GM12878 (cell line): ENCODE results near the gene DPPA5. TPM values are rescaled to one million over a fixed set of nuclear protein-coding genes. Genes with fewer than 3 reads are reported as not detected.

Experiments used
- ATAC-seq: fragments of 200-7000 bp; cut with Tn5 transposase; 3 replicates; pipeline ENCODE4 v1.9.1; 2020; ENCODE audit warnings: mild to moderate bottlenecking, moderate library complexity
- BruUV-seq: library from RNA; stranded (reverse); fragments of 400-500 nt; replicated peaks from 2 replicates; lab custom pipeline; 2021; lab: Mats Ljungman, UMichigan
- CTCF ChIA-PET: fragments of 300-600 bp; sonication (Branson Sonifier 250); formaldehyde crosslinking; extraction: SDS; loops from one replicate; lab custom pipeline; 2021; ENCODE audit warnings: inconsistent platforms; lab: Yijun Ruan, JAX
- POLR2A ChIA-PET: fragments of 350-600 bp; formaldehyde crosslinking; extraction: SDS; loops from one replicate; lab custom pipeline; 2021; ENCODE audit warnings: inconsistent platforms; lab: Charles Lee
- RAD21 ChIA-PET: fragments of 300-600 bp; sonication (Branson Sonifier 250); formaldehyde crosslinking; loops from one replicate; lab custom pipeline; 2023; ENCODE audit warnings: antibody characterized with exemption; ENCODE audit not compliant: unreplicated experiment; lab: Charles Lee
- SMC1A ChIA-PET: fragments of 300-600 bp; sonication (Branson Sonifier 250); formaldehyde crosslinking; loops from one replicate; lab custom pipeline; 2023; ENCODE audit not compliant: unreplicated experiment, uncharacterized antibody; lab: Charles Lee
- DNase-seq: peaks from one replicate; pipeline ENCODE4 v3.0.0-alpha.2; 2011; ENCODE audit warnings: low read depth, low spot score
- FAIRE-seq: peaks from 3 replicates; lab custom pipeline; 2011; peaks lifted over from hg19 to GRCh38; lab: Jason Lieb, UNC
- H2AFZ ChIP-seq: 2 replicates; pipeline ENCODE4 v1.6.0; 2011; ENCODE audit warnings: low read depth, low read length, control low read depth; ENCODE audit not compliant: control insufficient read depth
- H3K27ac ChIP-seq: 2 replicates; pipeline ENCODE4 v1.5.1; 2011; ENCODE audit warnings: control low read depth; ENCODE audit not compliant: control insufficient read depth, insufficient read depth
- H3K27me3 ChIP-seq, 2 experiments: replicated peaks in 1 of 2; 2 replicates each; pipeline versions ENCODE4 v1.6.0 to v1.6.1; 2011; ENCODE audit warnings: low read length in 1 of 2; ENCODE audit not compliant: control insufficient read depth in 2 of 2, insufficient read depth in 2 of 2
- H3K36me3 ChIP-seq, 2 experiments: 2 replicates each; pipeline ENCODE4 v1.5.1; 2011; ENCODE audit warnings: low read length in 1 of 2; ENCODE audit not compliant: control insufficient read depth in 2 of 2, insufficient read depth in 2 of 2
- H3K4me1 ChIP-seq: 2 replicates; pipeline ENCODE4 v1.6.1; 2011; ENCODE audit warnings: mild to moderate bottlenecking, low read length, moderate library complexity, mixed read lengths; ENCODE audit not compliant: control insufficient read depth, insufficient read depth
- H3K4me2 ChIP-seq: 2 replicates; pipeline ENCODE4 v1.6.0; 2011; ENCODE audit warnings: control low read depth; ENCODE audit not compliant: control insufficient read depth, insufficient read depth
- H3K4me3 ChIP-seq: fragments of 200-600 bp; sonication (generic); 2 replicates; pipeline ENCODE4 v1.5.1; 2016
- H3K79me2 ChIP-seq: 2 replicates; pipeline ENCODE4 v1.6.0; 2011; ENCODE audit warnings: low read length; ENCODE audit not compliant: control insufficient read depth, insufficient read depth
- H3K9ac ChIP-seq: 2 replicates; pipeline ENCODE4 v1.8.0; 2011; ENCODE audit warnings: low read length, control low read depth, mixed read lengths; ENCODE audit not compliant: control insufficient read depth, insufficient read depth
- H3K9me3 ChIP-seq: replicated peaks from 3 replicates; pipeline ENCODE4 v1.5.1; 2011; ENCODE audit warnings: mild to moderate bottlenecking, low read length; ENCODE audit not compliant: control insufficient read depth, insufficient read depth
- H4K20me1 ChIP-seq: 2 replicates; pipeline ENCODE4 v1.6.0; 2011; ENCODE audit not compliant: control insufficient read depth, insufficient read depth
- CHD1 ChIP-seq: IDR thresholded peaks from 2 replicates; pipeline ENCODE4 v1.6.1; 2012; ENCODE audit warnings: low read depth, low read length, improper control_type of control experiment
- FOS ChIP-seq: IDR thresholded peaks from 3 replicates; pipeline ENCODE4 v1.6.1; 2011; ENCODE audit warnings: borderline replicate concordance; ENCODE audit not compliant: insufficient read length; ENCODE audit errors: extremely low read depth
- JUNB ChIP-seq: IDR thresholded peaks from 2 replicates; pipeline ENCODE4 v1.6.1; 2016; ENCODE audit warnings: antibody characterized with exemption, mild to moderate bottlenecking
- MLLT1 ChIP-seq: fragments of 450-650 bp; IDR thresholded peaks from 2 replicates; pipeline ENCODE4 v1.6.1; 2016; ENCODE audit warnings: mild to moderate bottlenecking
- MXI1 ChIP-seq: fragments of 150-350 bp; IDR thresholded peaks from 2 replicates; pipeline ENCODE4 v1.6.1; 2011; ENCODE audit warnings: low read depth, mild to moderate bottlenecking, inconsistent platforms, low read length, improper control_type of control experiment
- NBN ChIP-seq: fragments of 450-650 bp; IDR thresholded peaks from 2 replicates; pipeline ENCODE4 v1.6.1; 2016
- NFXL1 ChIP-seq: fragments of 450-650 bp; IDR thresholded peaks from 2 replicates; pipeline ENCODE4 v1.6.1; 2017; ENCODE audit warnings: antibody characterized with exemption, mild to moderate bottlenecking, borderline replicate concordance
- NR2C1 ChIP-seq: fragments of 450-650 bp; IDR thresholded peaks from 2 replicates; pipeline ENCODE4 v1.6.1; 2017; ENCODE audit warnings: antibody characterized with exemption, mild to moderate bottlenecking, moderate library complexity
- POLR2AphosphoS2 ChIP-seq: IDR thresholded peaks from 2 replicates; pipeline ENCODE4 v1.6.1; 2011; ENCODE audit warnings: low read depth, mild to moderate bottlenecking, low read length, improper control_type of control experiment, moderate library complexity
- POU2F2 ChIP-seq: IDR thresholded peaks from 3 replicates; pipeline ENCODE4 v1.6.1; 2011; ENCODE audit warnings: low read depth, mild to moderate bottlenecking, low read length, borderline replicate concordance
- RB1 ChIP-seq: fragments of 450-650 bp; formaldehyde crosslinking; IDR thresholded peaks from 2 replicates; pipeline ENCODE4 v1.6.1; 2017; ENCODE audit warnings: mild to moderate bottlenecking, borderline replicate concordance
- REST ChIP-seq: IDR thresholded peaks from 2 replicates; pipeline ENCODE4 v1.6.1; 2012; ENCODE audit warnings: mild to moderate bottlenecking, low read depth, low read length
- STAT3 ChIP-seq: IDR thresholded peaks from 2 replicates; pipeline ENCODE4 v1.6.1; 2011; ENCODE audit warnings: low read depth, low read length, improper control_type of control experiment
- USF1 ChIP-seq: IDR thresholded peaks from 2 replicates; pipeline ENCODE4 v1.6.1; 2011; ENCODE audit warnings: borderline replicate concordance, low read depth, mild to moderate bottlenecking, moderate library complexity, mixed read lengths, low read length; ENCODE audit not compliant: insufficient read depth; ENCODE audit errors: extremely low read length
- USF2 ChIP-seq: IDR thresholded peaks from 2 replicates; pipeline ENCODE4 v1.6.1; 2011; ENCODE audit warnings: low read depth, low read length, improper control_type of control experiment, borderline replicate concordance
- YBX1 ChIP-seq: fragments of 450-650 bp; IDR thresholded peaks from 2 replicates; pipeline ENCODE4 v1.6.1; 2016; ENCODE audit warnings: antibody characterized with exemption
- ZNF384 ChIP-seq: IDR thresholded peaks from 2 replicates; pipeline ENCODE4 v1.6.1; 2012; ENCODE audit warnings: low read depth, mild to moderate bottlenecking, low read length, improper control_type of control experiment, borderline replicate concordance
- WGBS: methylation state at CpG from one replicate; pipeline ENCODE4 v1.1.6; 2016; ENCODE audit warnings: low lambda C conversion rate; ENCODE audit not compliant: insufficient replicate concordance, insufficient coverage; ENCODE audit errors: missing lambda C conversion rate; 5-methylcytosine and 5-hydroxymethylcytosine counted together
- in situ Hi-C: fragments of 300-500 bp; cut with MboI; formaldehyde crosslinking; loops from 9 replicates; pipeline ENCODE4 v1.14.3; 2018; ENCODE audit warnings: mixed read lengths
- intact Hi-C: fragments of 100-400 bp; cut with micrococcal nuclease; formaldehyde crosslinking; loops from one replicate; pipeline ENCODE4 v1.14.2; 2022; ENCODE audit not compliant: unreplicated experiment
- polyA plus RNA-seq, 11 experiments: library from polyadenylated mRNA; depleted of rRNA in 4 of 11; unstranded in 6 of 11; stranded (reverse) in 5 of 11; fragments of >200 nt; fragmentation: Nextera tagmentation in 4 of 11; fragmentation: Illumina TruSeq in 1 of 11; extraction: Ambion mirVana in 4 of 11; extraction: Trizol in 1 of 11; gene quantifications; 1 replicate in 1 of 11; 2 replicates in 10 of 11; pipeline versions ENCODE4 v1.2.1 to v1.2.3, GENCODE V29; 2011 to 2016; ENCODE audit warnings: inconsistent platforms in 2 of 11, missing spikeins in 2 of 11, low read depth in 1 of 11
- total RNA-seq, 4 experiments: library from RNA; depleted of rRNA in 3 of 4; stranded (reverse); fragments of >200 nt in 3 of 4; fragmentation: Illumina TruSeq in 1 of 4; extraction: Trizol in 1 of 4; gene quantifications; 2 replicates each; pipeline versions ENCODE4 v1.2.1 to v1.2.3, GENCODE V29; 2013 to 2021

DPPA5 gene
- total and polyA plus RNA-seq, 10 of the 15 experiments (the other 5 are each of a cell fraction or from before 2014, with no cell fraction given): not detected

- TF ChIP-seq POLR2AphosphoS2 (no peak), JUNB (no peak), NR2C1 (no peak), CHD1 (no peak), MLLT1 (no peak)
These were observed 41.8 kb upstream of the DPPA5 start (continued) for GRCh38 chr6:73395875-73396274.

- in situ Hi-C loops: no loop called here
- Histone ChIP-seq H4K20me1 (no peaks in the 10 kb centered on the region), H3K79me2 (no peaks in the 10 kb centered on the region), H3K27me3 (no peaks in the 10 kb centered on the region), H3K4me2 (no peak within 1 kb of the TSS), H3K4me3 (no peak within 1 kb of the TSS), H3K9ac (no peak within 1 kb of the TSS), H2AFZ (no peak within 1 kb of the TSS), H3K36me3 (no peaks in the 10 kb centered on the region), H3K4me1 (no peaks in the 10 kb centered on the region), H3K9me3 (no peaks in the 10 kb centered on the region), H3K27ac (no peak within 1 kb of the TSS)
- BruUV-seq: no TSS peak
- no peak for FAIRE-seq
- ChIA-PET RAD21 (no interaction called here), CTCF (interaction anchor here (1.1 kb wide), 1 partner anchor 258 kb away, joined by 3 read pairs; no protein-coding TSS in a partner anchor), SMC1A (no interaction called here), POLR2A (interaction anchor here (0.8 kb wide), 1 partner anchor 121 kb away, joined by 3 read pairs; no protein-coding TSS in a partner anchor)
- ATAC-seq: no peak
- DNase-seq: no peak
- 88% methylated on average over 40 of the region's 54 CpGs for WGBS
- intact Hi-C loops: no loop called here
- TF ChIP-seq NBN: no peak
- no peak for TF ChIP-seq NFXL1
- no peak for TF ChIP-seq MXI1
- no peak for TF ChIP-seq ZNF384
- no peak for TF ChIP-seq STAT3
- no peak for TF ChIP-seq REST
- no peak for TF ChIP-seq USF1
- TF ChIP-seq YBX1: no peak
- no peak for TF ChIP-seq RB1
- TF ChIP-seq FOS: no peak
- TF ChIP-seq USF2: no peak
- no peak for TF ChIP-seq POU2F2
These were observed 40.7 kb upstream of the DPPA5 start, which contains the start of gene DDX43 for GRCh38 chr6:73394577-73395354. DDX43 (plus strand) TSS chr6:73394828; CDS start chr6:73394906, 78 bp downstream.
